Testis (tissue), 3 donors: Measurements from ENCODE around the gene PCP4L1. TPM values are rescaled to one million over a fixed set of nuclear protein-coding genes. Genes with fewer than 3 reads are reported as not detected.

ENCODE experiments used
- DNase-seq: peaks from one replicate; pipeline ENCODE4 v3.0.0-alpha.2; 2019
- H3K27ac ChIP-seq, 2 donors: fragments of 200-600 bp; sonication (generic); one replicate each; pipeline ENCODE4 v1.5.1; 2019
- H3K27me3 ChIP-seq: fragments of 200-600 bp; sonication (generic); one replicate; pipeline ENCODE4 v1.5.1; 2019
- H3K36me3 ChIP-seq: fragments of 200-600 bp; sonication (generic); one replicate; pipeline ENCODE4 v1.5.1; 2017; ENCODE audit warnings: low read depth; ENCODE audit errors: missing control alignments
- H3K4me1 ChIP-seq: fragments of 200-600 bp; sonication (generic); one replicate; pipeline ENCODE4 v1.5.1; 2019
- H3K4me3 ChIP-seq, 2 donors: fragments of 200-600 bp; sonication (generic); one replicate each; pipeline ENCODE4 v1.5.1; 2017 to 2019
- H3K9me3 ChIP-seq: fragments of 200-600 bp; sonication (generic); one replicate; pipeline ENCODE4 v1.5.1; 2017
- POLR2A ChIP-seq: fragments of 450-650 bp; IDR thresholded peaks from one replicate; pipeline ENCODE4 v1.6.1; 2017; ENCODE audit warnings: antibody characterized with exemption, mild to moderate bottlenecking, moderate library complexity
- WGBS, 2 donors: methylation state at CpG; one replicate each; pipeline ENCODE4 v1.1.5; 2018; 5-methylcytosine and 5-hydroxymethylcytosine counted together
- intact Hi-C: fragments of 100-400 bp; cut with DNase I; formaldehyde crosslinking; loops from one replicate; pipeline ENCODE4 v1.15.1; 2023; ENCODE audit warnings: low total_unique reads
- polyA plus RNA-seq: library from polyadenylated mRNA; stranded (reverse); fragments of 350-450 nt; fragmentation: Illumina TruSeq; extraction: RNeasy Lipid Tissue Mini Kit (QIAGEN cat#74804); gene quantifications from one replicate; pipeline ENCODE4 v1.2.3, GENCODE V29; 2014; ENCODE audit warnings: low read depth, low replicate concordance; ENCODE audit not compliant: insufficient read depth
- total RNA-seq, 2 donors: library from RNA; depleted of rRNA; stranded (reverse); fragments of >200 nt; gene quantifications; one replicate each; pipeline ENCODE4 v1.2.3, GENCODE V29; 2016
- TF ChIP-seq, protein P1 (sequence below), 3 experiments: fragments of 450-650 bp in 2 of 3; fragments of 200-600 bp in 1 of 3; sonication (generic) in 1 of 3; IDR thresholded peaks; one replicate each; pipeline ENCODE4 v1.5.1; 2016 to 2019; ENCODE audit warnings: antibody characterized with exemption in 3 of 3, mild to moderate bottlenecking in 2 of 3, moderate library complexity in 1 of 3

PCP4L1 gene
- total and polyA plus RNA-seq, 3 donors from 2014 or later: 0.79 to 4.3 (median 3.0) TPM

DNA sequence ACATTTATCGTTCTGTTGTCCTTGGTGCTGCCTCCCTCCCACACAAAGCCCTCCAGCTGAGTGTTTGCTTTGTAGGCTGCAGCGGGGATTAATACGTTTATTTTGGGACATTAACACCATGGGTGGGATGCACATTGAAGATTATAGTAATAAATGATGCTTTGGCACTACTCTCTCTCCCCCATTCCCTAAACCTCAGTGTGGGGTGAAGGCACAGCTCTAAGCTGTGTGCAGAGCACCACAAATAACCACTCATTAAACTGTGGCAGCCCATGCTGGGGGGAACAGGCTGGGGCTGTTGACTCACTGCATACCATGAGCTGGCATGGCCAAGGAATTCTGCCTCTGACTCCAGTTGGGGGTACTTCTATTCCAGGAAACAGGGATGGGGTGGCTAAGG, 7.7 kb downstream of the PCP4L1 start:
- Histone ChIP-seq H3K27ac (no peak overlapping the region), H3K36me3 (no peaks in the 10 kb centered on the region), H3K4me3 (no peak overlapping the region), H3K4me1 (peaks cover 17% of the 10 kb centered on the region), H3K27me3 (no peaks in the 10 kb centered on the region), H3K9me3 (no peaks in the 10 kb centered on the region)
- 25 to 54% methylated on average over 3 of the region's 3 CpGs for WGBS, 2 donors
- intact Hi-C loops: no loop called here
- no peak for TF ChIP-seq POLR2A
- TF ChIP-seq, protein P1, sequence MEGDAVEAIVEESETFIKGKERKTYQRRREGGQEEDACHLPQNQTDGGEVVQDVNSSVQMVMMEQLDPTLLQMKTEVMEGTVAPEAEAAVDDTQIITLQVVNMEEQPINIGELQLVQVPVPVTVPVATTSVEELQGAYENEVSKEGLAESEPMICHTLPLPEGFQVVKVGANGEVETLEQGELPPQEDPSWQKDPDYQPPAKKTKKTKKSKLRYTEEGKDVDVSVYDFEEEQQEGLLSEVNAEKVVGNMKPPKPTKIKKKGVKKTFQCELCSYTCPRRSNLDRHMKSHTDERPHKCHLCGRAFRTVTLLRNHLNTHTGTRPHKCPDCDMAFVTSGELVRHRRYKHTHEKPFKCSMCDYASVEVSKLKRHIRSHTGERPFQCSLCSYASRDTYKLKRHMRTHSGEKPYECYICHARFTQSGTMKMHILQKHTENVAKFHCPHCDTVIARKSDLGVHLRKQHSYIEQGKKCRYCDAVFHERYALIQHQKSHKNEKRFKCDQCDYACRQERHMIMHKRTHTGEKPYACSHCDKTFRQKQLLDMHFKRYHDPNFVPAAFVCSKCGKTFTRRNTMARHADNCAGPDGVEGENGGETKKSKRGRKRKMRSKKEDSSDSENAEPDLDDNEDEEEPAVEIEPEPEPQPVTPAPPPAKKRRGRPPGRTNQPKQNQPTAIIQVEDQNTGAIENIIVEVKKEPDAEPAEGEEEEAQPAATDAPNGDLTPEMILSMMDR (IDR thresholded peaks at IDR 0.05): no peak
- DNase-seq: no peak

DNA sequence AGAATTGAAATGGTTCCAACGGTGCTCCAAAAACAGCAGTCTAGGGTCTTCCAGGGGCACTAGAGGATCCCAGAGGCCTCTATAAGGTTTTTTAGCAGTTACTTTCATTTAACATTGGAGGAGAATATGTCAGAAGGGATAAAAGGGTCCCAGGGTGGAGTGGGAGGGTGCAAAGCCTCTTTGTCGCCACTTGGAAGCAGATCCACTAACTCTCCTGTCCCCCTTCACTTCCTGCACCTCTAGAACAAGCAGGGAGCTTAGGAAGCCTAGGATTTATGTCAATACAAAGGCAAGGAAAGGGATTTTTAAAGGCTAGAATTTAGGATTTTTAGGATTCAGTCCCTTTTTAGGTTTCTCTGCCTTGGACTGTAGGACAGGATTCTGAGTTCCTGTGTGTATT, 8.3 kb downstream of the PCP4L1 start:
- no peak for DNase-seq
- Histone ChIP-seq H3K27ac (peak overlapping the region in 1 of 2 donors; percentile 54), H3K27me3 (no peaks in the 10 kb centered on the region), H3K9me3 (no peaks in the 10 kb centered on the region), H3K36me3 (no peaks in the 10 kb centered on the region), H3K4me1 (peaks cover 17% of the 10 kb centered on the region), H3K4me3 (no peak overlapping the region)
- TF ChIP-seq POLR2A: no peak
- intact Hi-C loops: no loop called here
- WGBS, 2 donors: 37 to 50% methylated on average over 2 of the region's 2 CpGs

DNA sequence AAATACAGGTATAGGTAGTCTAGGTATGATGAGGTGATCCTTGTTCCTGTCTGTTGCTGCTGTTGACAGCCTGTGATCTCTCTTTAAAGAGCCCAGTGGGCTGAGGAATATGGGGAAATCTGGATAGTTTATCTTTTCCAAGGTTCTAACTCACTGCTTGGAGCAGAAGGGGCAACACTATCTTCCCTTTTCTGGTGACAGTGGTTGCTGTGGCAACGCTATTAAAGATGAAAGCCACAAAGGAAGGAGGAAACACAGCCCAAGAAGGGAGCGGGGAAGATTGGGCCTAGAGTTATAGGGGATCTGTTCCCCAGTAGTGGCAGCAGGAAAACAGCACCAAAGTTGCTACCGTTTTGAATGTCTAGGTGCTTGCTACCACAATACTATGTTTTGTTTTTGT, 8.8 kb downstream of the PCP4L1 start:
- H3K9me3 ChIP-seq: no peaks in the 10 kb centered on the region
- intact Hi-C loops: no loop called here
- H3K36me3 ChIP-seq: no peaks in the 10 kb centered on the region
- peak overlapping the region in 1 of 2 donors; percentile 54 for H3K27ac ChIP-seq
- H3K4me1 ChIP-seq: peaks cover 17% of the 10 kb centered on the region
- DNase-seq: no peak
- H3K4me3 ChIP-seq: no peak overlapping the region
- no peak for TF ChIP-seq POLR2A
- TF ChIP-seq, protein P1 (IDR thresholded peaks at IDR 0.05): no peak
- 37 to 50% methylated on average over 3 of the region's 3 CpGs for WGBS, 2 donors
- H3K27me3 ChIP-seq: no peaks in the 10 kb centered on the region

DNA sequence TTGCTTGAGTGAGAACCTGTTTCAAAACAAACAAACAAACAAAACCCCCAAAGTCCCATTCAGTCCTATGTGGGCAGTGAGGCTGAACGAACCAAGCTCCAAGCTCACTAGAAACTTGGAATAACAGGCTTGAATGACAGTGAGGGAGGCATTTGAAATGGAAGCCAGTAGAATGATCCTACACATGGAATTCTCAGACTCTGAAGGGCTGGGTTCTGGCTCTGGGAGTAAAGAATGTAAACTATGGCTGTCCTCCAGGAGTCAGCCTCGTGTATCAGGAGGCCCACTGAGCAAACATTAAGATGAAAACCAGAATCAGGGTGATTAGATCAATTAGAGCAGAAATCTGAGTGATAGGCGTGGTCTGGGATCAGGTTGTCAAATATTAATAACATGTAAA, 14.9 kb downstream of the PCP4L1 start:
- Histone ChIP-seq H3K27me3 (no peaks in the 10 kb centered on the region), H3K27ac (no peak overlapping the region), H3K4me3 (no peak overlapping the region), H3K9me3 (no peaks in the 10 kb centered on the region), H3K4me1 (no peaks in the 10 kb centered on the region), H3K36me3 (no peaks in the 10 kb centered on the region)
- TF ChIP-seq, protein P1 (IDR thresholded peaks at IDR 0.05): no peak
- no peak for TF ChIP-seq POLR2A
- DNase-seq: no peak
- intact Hi-C loops: no loop called here
- 84 to 85% methylated on average over 3 of the region's 3 CpGs for WGBS, 2 donors

DNA sequence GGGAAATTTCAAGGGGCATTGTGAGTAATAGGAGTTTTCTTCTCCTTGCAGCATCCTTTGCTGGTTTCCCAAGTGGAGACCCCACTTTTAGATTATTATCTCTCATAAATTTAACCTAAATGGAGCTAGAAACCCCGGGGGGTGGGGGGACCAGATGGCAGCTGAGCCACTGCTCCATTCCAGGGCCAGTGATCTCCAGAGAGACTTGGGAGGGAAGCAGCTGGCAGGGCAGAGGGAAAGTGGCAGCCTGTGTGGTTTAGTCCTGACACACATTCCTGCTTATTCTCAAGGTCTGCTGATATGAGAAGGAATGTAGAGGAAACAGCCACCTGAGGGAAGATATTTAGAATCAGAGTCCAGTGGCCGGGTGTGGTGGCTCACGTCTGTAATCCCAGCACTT, 16.3 kb downstream of the PCP4L1 start:
- no peak overlapping the region for H3K27ac ChIP-seq
- DNase-seq: no peak
- 44 to 57% methylated on average over 3 of the region's 3 CpGs for WGBS, 2 donors
- H3K27me3 ChIP-seq: no peaks in the 10 kb centered on the region
- no peaks in the 10 kb centered on the region for H3K4me1 ChIP-seq
- H3K36me3 ChIP-seq: no peaks in the 10 kb centered on the region
- intact Hi-C loops: no loop called here
- H3K9me3 ChIP-seq: no peaks in the 10 kb centered on the region
- no peak overlapping the region for H3K4me3 ChIP-seq
- no peak for TF ChIP-seq POLR2A
- TF ChIP-seq, protein P1 (IDR thresholded peaks at IDR 0.05): no peak
